Ramos (cell line): ENCODE results near the gene GNG7.
"Not testable (repeated sequence)": the region's sequence is repeated elsewhere in the genome, so short reads cannot be mapped to it uniquely, and the experiment has no call there.

ENCODE experiments used
- in situ Hi-C: fragments of 300-500 bp; cut with MboI; formaldehyde crosslinking; loops from one replicate; pipeline ENCODE4 v1.14.3; 2022; ENCODE audit warnings: low sequenced_read_pairs; ENCODE audit not compliant: unreplicated experiment

The GNG7 gene

GRCh38 chr19:2500841-2501261 is 201.6 kb downstream of the GNG7 start:
- in situ Hi-C loops, result no loop called here

DNA sequence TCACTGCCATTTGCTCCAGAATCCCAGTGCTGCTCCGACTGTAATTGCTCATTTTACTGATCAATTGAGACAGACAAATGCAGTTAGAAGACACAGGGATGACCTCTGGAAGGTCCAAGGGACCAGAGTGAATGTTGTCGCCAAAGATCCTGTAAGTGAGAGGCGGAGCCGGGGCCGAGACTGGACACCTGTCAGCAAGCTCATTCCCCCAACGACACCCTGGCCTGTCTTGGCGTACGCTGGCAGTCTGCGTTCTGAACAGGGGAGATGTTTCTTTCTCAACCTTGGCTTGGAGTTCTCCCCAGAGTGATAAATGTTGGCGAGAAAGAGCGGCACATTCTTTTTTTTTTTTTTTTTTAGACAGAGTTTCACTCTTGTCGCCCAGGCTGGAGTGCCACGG is 202.3 kb downstream of the GNG7 start:
- in situ Hi-C loops, result no loop called here

GRCh38 chr19:2497186-2497585 is 205.3 kb downstream of the GNG7 start:
- in situ Hi-C loops, result no loop called here

- in situ Hi-C loops, result no loop called here
Measured at GRCh38 chr19:2495651-2496316, 206.7 kb downstream of the GNG7 start.

DNA sequence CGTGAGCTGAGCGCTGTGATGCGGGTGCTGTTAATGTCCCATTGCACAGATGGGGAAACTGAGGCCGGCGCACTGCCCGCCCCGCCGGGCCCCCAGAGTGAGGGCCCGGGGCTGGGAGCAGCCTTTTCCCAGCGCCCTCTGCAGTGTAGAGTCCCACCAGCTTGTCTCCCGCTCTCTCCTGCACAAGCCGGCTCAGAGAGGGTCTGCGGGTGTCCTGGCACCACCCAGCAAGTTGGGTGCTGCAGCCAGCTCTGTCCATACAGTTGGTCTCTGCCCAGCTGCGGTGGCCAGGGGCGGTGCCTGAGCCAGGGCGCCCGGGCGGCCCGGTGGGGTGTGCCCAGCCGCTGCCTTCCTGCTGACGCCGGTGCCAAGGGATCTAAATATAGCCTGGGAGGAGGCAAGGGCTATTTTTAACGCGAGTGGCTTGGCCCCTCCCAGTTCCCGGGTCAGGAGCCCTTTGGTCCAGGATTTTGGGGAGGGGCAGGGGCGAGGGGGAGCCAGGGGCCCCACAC is 207.3 kb downstream of the GNG7 start:
- in situ Hi-C loops, result no loop called here

GRCh38 chr19:2494447-2495129 is 207.9 kb downstream of the GNG7 start:
- in situ Hi-C loops, result no loop called here

DNA sequence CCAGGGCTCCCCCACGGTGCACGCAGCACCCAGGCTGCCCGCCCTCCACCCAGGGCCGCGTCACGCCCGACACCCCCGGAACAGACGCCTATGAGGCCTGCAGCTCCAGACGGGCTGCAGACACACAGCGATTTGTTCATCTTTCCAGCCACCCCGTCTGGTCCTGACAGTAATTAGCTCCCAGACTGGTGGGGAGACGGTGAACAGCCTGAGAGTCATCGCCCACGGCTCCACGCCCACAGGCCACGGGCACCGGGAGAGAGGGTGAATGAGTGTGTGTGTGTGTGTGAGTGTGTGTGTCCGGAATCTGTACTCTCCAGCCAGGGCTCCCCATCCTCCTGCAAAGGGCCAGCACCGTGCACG is 208.4 kb downstream of the GNG7 start:
- in situ Hi-C loops, result no loop called here

DNA sequence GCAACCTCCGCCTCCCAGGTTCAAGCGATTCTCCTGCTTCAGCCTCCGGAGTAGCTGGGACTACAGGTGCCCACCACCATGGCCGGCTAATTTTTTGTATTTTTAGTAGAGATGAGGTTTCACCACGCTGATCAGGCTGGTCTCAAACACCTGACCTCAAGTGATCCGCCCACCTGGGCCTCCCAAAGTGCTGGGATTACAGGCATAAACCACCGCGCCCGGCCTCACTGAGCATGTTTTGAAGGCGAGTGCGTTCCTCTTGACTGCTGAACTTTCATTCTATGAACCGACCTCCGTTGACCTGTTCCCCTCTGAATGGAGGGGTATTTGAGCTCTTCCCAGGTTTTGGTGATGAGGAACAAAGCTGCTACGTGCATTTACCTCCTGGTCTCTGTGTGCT is 209.0 kb downstream of the GNG7 start:
- in situ Hi-C loops, result not testable (repeated sequence)

- in situ Hi-C loops, result no loop called here
Measured at GRCh38 chr19:2492870-2493269, 209.6 kb downstream of the GNG7 start.

DNA sequence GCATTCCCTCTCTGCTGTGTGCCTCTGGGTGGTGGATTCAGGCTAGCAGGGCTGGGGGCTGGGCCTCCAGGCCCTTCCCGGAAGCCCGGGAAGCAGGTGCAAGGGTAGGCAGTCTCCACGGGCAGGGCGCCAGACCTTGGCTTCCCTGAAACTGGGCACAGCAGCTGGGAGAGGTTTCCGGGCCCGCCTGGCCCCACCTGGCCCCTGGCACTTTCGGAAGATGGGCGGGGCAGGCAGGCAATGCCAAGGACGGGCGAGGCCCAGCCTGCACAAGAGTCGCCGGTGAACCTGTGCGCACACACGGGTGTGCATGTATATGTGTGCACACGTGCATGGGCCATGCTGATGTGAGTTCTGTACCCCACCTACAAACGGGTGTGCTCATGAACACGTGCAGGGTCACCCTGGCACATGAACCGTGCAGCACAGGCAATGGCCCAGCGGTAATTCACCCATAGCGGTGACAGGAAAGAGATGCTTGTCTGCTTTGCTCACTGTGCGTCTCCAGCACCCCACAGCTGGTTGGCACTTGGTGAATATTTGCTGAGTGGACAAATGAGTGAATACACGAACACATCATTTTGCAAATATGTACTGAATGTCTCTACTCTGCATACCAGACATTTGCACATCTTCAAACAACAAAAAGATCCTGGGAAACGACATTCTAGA is 211.2 kb downstream of the GNG7 start:
- in situ Hi-C loops, result no loop called here

DNA sequence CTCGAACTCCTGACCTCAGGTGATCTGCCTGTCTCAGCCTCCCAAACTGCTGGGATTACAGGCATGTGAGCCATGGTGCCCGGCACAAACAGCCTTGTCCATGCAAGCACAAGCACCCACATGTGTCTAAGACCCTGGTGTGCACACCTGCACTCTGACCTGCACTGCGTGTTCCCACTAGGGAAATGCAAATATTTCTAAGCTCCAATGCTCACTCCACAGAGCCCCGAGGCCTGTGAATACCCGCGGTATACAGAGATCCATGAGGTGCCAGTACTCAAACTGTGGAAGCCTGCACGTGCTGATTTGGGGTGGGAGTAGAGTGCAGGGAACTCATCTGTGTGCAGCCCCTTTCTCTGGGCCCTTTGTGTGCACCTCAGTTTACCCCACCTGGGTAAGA is 211.8 kb downstream of the GNG7 start:
- in situ Hi-C loops, result no loop called here

DNA sequence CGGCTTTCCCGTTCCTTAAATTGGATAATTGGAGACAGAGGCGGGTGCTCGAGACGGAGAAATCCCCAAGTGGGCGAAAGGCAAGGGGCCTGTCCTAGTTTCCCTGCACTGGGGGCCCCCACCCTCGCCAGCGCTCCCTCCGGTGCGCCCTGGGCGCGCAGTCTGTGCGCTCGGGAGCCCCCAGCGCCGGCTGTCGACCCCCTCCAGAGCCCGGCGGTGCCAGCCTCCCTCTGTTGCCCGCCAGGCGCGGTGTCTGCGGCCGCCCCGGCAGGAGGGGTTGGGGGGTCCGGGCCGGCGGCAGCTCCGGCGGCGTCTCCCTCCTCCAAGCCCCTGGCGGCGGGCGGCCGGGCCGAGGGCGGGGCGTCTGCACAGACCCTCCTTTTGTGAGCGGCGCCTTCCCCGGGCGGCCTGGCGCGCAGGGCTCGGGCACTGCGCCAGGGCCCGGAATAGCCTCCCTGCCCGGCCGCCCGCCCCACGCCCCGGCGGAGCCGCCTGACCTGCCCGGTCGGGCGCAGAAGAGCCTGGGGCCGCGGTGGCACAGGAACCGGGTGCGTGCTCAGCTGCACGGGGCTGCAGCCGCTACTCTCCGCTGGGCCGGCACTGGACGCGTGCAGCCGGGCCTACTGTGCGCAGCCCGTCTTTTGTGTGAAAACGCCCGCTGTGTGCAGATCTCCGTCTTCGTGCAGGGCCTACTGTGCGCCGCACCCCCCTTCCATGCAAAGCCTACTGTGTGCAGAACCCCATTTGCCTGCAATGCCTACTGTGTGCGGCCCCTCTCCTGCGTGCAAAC is 213.4 kb downstream of the GNG7 start:
- in situ Hi-C loops, result no loop called here

- in situ Hi-C loops, result no loop called here
Measured at GRCh38 chr19:2488405-2488941, 214.0 kb downstream of the GNG7 start.

DNA sequence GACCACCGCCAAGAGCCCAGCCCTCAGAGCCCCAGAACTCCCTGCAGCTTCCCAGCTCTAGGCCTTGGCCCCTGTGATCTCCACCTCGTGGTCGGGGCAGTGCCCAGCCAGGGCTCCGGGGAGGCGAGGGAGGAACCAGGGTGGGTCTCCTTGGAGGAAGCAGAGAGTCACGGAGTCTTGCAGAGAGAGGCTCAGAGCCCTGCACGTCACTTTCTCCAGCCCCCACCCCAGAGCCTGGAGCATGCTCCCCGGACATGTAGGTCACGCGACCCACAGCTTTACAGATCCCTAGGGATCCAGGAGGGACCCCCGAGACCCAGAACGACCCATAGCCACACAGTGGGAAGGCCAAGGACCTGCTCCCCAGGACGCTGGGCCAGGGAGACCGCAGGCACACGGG is 214.7 kb downstream of the GNG7 start:
- in situ Hi-C loops, result no loop called here

GRCh38 chr19:2487090-2487489 is 215.4 kb downstream of the GNG7 start:
- in situ Hi-C loops, result no loop called here

DNA sequence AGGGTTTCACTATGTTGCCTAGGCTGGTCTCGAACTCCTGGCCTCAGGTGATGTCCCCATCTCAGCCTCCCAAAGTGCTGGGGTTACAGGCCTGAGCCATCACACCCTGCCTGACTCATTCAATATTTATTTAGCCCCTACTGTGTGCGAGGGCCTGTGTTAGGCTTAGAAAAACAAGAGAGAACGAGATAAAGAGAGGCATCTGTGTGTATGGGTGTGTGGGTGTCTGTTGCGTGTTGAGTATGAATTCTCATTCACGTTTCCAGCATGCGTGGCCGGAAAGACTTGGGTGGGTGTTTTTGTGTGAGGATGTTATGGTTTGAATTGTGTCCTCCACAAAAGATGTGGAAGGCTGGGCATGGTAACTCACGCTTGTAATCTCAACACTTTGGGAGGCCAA is 217.1 kb downstream of the GNG7 start:
- in situ Hi-C loops, result no loop called here

GRCh38 chr19:2484178-2484937 is 218.1 kb downstream of the GNG7 start:
- in situ Hi-C loops, result no loop called here

DNA sequence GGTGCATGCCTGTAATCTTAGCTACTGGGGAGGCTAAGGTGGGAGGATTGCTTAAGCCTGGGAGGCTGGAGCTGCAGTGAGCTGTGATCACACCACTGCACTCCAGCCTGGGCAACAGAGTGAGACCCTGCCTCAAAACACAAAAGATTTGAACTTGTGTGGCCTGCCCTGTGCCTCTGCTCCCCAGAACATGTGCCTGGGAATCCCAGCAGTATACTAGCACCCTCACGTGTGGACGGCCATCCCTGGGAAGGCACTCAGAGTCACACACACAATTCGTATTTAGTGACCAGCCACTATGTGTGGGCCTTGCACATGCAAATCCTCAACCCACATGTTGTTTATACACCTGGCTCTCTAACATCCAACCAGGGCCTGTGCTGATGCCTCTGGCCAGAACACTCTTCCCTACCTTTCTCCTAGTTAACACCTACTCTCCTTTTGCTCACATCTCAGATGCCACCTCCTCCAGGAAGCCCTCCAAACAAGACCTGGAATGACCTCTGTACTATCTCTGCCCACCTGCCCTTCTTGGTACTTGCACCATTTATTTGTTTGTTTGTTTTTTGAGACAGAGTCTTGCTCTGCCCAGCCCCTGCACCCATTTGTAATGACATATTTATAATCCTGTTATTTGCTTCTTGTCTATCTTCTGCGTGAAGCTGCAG is 218.9 kb downstream of the GNG7 start:
- in situ Hi-C loops, result no loop called here

DNA sequence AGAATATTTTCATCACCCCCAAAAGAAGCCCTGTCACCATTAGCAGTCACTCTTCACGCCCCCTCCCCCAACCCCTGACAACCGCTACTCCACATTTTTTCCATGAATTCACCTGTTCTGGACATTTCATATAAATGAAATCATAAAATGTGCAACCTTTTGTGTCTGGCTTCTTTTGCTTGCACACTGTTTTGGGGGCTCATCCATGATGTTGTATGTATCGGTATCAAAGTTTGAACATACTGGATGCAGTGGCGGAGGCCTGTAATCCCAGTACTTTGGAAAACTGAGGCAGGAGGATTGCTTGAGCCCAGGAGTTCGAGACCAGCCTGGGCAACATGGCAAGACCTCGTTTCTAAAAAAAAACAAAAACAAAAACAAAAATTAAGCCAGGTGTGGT is 219.4 kb downstream of the GNG7 start:
- in situ Hi-C loops, result no loop called here
